NCI-H526 (cell line): ENCODE data around the gene ZBTB20.

Experiments used
- DNase-seq, 2 experiments: peaks; one replicate each; lab custom pipeline; 2025; lab: John Stamatoyannopoulos, UW

ZBTB20 gene

DNA sequence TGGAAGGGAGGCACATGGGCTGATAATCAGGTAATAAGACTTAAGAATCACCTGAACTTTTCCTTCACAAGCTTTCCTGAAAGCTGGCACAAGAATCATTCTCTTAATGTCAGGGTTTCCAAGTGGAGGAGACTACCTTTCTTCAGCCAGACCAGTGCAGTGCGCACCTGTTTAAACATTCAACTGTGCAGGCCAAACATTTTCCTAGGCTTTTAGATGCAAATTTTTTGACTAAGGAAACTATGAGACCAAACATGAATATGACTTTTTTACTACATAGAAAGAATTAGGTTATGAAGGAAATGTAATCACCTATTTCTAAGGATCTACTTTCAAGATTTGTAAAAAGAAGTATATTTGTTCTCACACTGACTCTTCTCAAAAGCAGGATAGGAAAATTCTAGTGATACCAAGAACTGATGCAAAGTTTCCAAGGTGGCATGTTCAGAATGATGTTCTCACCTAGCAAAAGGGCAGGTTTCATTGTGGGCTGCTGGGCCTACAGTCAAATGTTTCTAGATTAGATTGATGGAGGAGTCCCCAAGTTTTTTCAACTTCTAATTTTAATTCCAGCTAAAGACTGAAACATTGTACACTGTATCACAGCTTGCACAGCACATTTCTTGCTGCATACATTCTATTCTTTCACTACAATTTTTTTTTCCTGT, 514.2 kb downstream of the ZBTB20 start:
- DNase-seq, result peak; percentile 77 to 84

DNA sequence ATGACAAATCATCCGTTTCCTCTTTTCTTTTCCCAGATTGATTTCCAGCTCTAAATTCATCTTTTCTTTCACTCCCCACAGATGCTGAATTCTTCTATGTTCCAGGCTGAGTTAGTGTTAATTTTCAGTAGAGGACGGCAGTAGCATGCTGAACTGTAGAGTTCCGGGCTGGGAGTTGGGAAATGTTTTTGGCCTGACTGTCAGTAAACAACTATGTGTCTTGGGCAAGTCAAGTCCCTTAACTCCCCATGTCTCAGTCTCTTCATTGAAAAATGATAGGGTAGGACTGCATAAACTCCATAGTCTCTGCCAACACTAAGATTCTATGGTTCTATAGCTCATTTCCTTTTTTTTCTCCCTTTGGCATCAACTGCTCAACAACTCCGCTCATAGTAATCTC, 519.3 kb downstream of the ZBTB20 start:
- DNase-seq, result no peak

GRCh38 chr3:114626751-114627150, 520.3 kb downstream of the ZBTB20 start:
- no peak for DNase-seq

- DNase-seq, result no peak
Observed at GRCh38 chr3:114624571-114625181, 522.4 kb downstream of the ZBTB20 start.

GRCh38 chr3:114624047-114624445, 523.0 kb downstream of the ZBTB20 start:
- no peak for DNase-seq

DNA sequence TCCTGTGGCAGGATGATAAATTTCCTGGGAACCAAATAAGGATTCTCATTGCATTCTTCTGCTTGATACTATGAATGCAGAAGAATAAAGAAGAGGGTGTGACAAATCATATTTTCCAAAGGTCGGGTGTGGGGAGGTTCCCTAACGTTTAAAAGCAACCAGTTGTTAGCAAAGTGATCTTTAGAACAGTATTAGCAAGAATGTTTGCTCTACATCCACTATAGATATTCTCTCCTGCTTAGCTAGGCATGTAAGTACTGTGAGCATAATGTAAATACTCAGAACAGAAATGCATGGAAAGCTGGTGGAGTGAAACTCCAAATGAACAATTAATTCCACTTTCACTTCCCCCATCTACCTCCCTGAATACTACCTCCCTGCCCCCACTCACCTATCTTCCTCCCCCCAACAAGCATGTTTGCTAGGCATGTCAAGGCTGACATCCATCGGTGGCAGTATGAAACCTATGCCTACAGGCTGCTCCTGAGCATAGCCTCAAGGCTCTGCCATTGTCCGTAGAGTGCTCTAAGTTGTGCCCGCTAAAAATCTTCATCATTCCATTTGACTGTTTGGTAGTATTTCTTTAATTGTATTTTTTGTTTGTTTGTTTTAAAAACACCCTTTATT, 523.6 kb downstream of the ZBTB20 start:
- no peak for DNase-seq

DNA sequence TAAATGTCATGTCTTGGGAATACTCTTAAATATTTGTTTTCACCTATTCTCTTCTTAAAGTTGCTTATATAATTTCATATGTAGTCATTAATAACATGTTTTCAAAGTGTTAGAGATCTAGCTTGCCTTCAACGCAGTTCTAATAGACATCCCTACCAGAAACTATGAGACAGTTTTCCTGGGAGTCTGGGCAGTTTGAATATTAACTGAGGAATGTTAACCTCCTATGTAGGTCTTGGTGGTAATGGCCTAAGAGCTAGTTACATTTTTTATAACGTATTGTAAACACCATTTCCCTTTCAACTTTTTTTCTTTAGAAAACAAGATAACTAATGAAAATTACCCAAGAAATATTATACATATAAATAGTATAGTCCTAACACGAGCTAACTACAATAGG, 525.1 kb downstream of the ZBTB20 start:
- no peak for DNase-seq

DNA sequence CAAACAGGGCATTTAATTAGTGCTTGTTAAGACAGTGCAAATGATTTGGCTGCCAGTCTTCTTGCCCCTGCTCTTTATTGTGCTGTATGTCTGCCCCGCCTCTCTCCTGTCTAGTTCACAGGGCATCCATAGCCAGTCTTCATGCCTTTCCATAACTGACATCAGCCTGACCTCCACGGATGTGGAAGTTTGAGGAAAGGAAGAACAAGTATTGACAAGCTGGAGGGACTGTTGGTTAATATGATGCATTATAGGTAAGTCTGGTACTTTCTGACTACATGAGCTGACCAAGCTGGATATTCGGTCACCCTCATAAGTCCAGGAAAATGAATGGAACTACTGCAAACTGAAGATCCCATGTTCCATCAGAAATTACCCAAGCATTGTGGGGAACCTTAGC, 527.3 kb downstream of the ZBTB20 start:
- DNase-seq, result no peak

GRCh38 chr3:114615523-114616085, 531.5 kb downstream of the ZBTB20 start:
- no peak for DNase-seq

GRCh38 chr3:114609973-114610630, 537.0 kb downstream of the ZBTB20 start:
- no peak for DNase-seq

GRCh38 chr3:114608293-114608692, 538.8 kb downstream of the ZBTB20 start:
- DNase-seq, result no peak

GRCh38 chr3:114606336-114606735, 540.8 kb downstream of the ZBTB20 start:
- DNase-seq, result no peak

DNA sequence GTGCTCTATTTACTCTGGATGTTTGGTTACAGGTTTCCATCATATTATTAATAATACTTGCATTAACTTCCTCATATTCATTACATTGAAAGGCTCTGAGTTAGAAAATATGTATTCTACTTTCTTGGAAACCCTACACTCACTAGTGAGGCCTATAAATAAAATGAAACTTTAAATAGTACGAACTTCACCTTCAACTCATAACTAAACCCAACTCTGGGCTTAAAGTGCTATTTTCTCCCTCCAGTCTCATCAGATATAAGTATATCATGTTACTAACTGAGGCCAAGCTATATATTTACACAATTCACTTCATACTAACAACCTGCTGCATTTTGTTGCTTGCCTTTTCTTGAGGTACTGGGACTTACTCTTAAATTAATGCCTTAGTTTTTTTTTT, 546.5 kb downstream of the ZBTB20 start:
- DNase-seq, result no peak

GRCh38 chr3:114597871-114598270, 549.2 kb downstream of the ZBTB20 start:
- no peak for DNase-seq

DNA sequence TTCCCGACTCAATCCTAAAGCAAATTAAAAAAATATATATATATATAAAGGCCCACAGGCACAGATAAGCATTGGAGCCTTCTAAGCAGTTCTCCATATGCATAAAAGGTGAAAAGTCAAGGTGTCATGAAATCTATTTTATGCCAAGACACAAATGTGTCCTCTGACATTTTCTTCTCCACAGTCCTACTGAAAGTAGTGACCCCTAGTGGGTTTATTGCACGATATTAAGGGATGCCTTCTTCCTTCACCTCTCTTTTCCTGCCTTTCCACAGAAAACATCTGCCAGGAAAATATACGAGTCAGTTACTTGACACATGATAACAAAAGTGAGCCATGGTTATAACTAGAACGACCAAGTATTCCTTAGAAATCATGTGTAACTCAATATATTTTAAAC, 550.1 kb downstream of the ZBTB20 start:
- no peak for DNase-seq

DNA sequence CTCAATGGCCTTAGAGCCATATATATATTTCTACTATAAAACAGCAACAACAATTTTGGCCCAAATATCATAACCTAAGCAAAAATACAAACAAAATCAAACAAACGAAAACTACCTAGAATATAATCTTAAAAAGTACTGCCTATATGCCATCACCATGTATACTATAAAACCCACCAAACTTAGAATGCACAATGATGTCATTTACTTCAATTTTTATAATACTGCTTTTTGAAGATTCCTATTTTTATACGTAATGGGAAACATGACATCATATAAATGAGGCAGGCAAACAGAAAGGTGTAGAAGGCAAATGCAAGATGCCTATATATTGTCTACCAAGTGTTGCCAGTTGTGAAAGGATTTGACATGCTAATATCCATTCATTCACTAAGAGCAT, 550.9 kb downstream of the ZBTB20 start:
- DNase-seq, result no peak

DNA sequence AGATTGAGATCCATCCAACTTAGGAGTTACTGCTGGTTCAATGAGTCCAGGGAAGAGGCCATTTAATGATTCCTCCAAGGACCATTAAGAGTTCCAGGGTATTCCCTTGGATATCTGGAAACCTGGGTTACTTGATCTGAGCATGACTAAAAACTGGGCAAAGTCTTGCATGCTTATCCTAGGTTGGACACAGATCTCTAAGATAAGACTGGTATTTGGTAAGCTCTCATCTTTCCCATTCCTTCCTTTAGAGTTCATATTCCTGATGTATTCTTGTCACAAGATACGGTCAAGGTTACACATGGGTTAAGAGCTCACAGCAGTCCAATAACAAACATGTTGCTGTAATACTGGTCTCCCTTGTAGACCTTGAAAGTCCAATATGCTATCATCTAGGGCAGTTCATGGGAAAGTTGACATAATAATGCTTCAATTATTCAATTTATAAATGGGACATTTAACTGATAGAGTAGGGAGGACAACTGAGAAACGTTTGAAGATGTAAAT, 551.5 kb downstream of the ZBTB20 start:
- DNase-seq, result no peak

DNA sequence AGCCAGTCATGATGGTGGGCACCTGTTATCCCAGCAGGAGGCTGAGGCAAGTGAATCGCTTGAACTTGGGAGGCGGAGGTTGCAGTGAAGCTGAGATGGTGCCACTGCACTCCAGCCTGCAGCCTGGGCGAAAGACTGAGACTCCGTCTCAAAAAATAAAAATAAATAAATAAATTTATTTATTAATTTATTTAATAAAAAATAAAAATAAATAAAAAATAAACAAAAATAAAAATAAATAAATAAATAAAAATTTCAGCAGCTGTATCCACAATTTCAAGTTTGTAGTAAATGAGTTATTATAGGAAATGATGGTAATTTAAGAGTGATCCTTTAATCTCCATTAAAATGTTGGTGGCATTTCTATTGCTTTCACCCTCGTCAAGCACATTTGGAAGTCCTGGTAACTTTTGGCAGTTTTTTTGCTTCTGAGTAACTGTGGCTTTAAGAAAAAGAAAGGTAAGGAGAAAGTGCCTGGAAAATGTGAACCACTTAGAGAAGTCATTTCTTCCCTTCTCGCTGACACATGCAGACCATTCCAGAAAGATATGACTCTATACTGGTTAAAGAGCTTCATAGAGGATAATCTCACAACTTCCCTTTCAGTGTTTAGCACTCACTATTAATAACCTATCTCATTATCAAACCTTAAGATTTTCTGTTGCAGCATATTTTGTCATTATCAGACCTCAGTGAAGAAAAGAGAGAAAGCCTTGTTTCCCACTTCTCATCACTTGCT, 556.6 kb downstream of the ZBTB20 start:
- DNase-seq, result no peak

- peak; percentile 35 to 59 for DNase-seq
Observed at GRCh38 chr3:114587986-114588385, 559.1 kb downstream of the ZBTB20 start.

GRCh38 chr3:114586119-114586518, 561.0 kb downstream of the ZBTB20 start:
- no peak for DNase-seq

GRCh38 chr3:114585687-114586086, 561.4 kb downstream of the ZBTB20 start:
- DNase-seq, result no peak
